Lower leg skin (tissue), 3 donors: ENCODE data around the gene LRATD1.

Source experiments
- POLR2A ChIP-seq, 2 donors: fragments of 450-650 bp; IDR thresholded peaks; one replicate each; pipeline ENCODE4 v1.6.1; 2016 to 2017; ENCODE audit warnings: antibody characterized with exemption in 2 of 2, mild to moderate bottlenecking in 1 of 2, moderate library complexity in 1 of 2
- TF ChIP-seq, protein P1 (sequence below), 3 donors: fragments of 450-650 bp; IDR thresholded peaks; one replicate each; pipeline ENCODE4 v1.5.1; 2016; ENCODE audit warnings: antibody characterized with exemption in 3 of 3, mild to moderate bottlenecking in 3 of 3, moderate library complexity in 2 of 3

DNA sequence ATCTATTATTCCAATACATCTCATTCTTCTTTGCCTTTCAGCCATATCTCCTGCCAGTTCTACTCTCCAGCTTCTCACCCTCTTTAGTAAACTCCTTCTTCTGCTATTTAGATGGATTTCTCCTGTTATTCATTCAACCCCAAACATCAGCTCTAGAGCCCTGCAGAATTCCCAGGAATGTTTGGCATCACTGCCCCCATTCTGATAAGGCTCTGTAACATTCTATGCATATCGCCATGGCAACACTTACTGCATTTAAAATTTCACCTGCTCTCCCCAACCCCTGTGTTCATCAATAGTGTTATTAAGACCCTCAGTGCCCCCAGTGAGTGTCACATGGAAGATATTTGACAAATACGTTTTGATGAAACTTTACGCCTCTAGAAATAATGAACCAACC is 28.6 kb downstream of the LRATD1 start:
- TF ChIP-seq, protein P1, sequence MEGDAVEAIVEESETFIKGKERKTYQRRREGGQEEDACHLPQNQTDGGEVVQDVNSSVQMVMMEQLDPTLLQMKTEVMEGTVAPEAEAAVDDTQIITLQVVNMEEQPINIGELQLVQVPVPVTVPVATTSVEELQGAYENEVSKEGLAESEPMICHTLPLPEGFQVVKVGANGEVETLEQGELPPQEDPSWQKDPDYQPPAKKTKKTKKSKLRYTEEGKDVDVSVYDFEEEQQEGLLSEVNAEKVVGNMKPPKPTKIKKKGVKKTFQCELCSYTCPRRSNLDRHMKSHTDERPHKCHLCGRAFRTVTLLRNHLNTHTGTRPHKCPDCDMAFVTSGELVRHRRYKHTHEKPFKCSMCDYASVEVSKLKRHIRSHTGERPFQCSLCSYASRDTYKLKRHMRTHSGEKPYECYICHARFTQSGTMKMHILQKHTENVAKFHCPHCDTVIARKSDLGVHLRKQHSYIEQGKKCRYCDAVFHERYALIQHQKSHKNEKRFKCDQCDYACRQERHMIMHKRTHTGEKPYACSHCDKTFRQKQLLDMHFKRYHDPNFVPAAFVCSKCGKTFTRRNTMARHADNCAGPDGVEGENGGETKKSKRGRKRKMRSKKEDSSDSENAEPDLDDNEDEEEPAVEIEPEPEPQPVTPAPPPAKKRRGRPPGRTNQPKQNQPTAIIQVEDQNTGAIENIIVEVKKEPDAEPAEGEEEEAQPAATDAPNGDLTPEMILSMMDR (IDR thresholded peaks at IDR 0.05), result no peak
- no peak for TF ChIP-seq POLR2A (IDR thresholded peaks at IDR 0.05)
